A673 (cell line): Measurements from ENCODE around the gene OOEP. TPM values are rescaled to one million over a fixed set of nuclear protein-coding genes. Genes with fewer than 3 reads are reported as not detected.

ENCODE experiments used
- BruUV-seq: library from RNA; stranded (reverse); fragments of 400-500 nt; replicated peaks from 2 replicates; lab custom pipeline; 2021; lab: Mats Ljungman, UMichigan
- CTCF ChIA-PET: fragments of 300-600 bp; sonication (Branson Sonifier 250); formaldehyde crosslinking; loops from one replicate; lab custom pipeline; 2022; ENCODE audit warnings: antibody characterized with exemption; lab: Charles Lee
- POLR2A ChIA-PET: fragments of 300-600 bp; sonication (Branson Sonifier 250); formaldehyde crosslinking; loops from one replicate; lab custom pipeline; 2022; ENCODE audit warnings: antibody characterized with exemption; ENCODE audit not compliant: low non-redundant PET; lab: Charles Lee
- DNase-seq: peaks from one replicate; pipeline ENCODE4 v3.0.0-alpha.2; 2015; ENCODE audit warnings: low spot score
- H3K27ac ChIP-seq: fragments of 200-600 bp; sonication (generic); 2 replicates; pipeline ENCODE4 v1.5.1; 2016; ENCODE audit warnings: mixed run types, low read depth, mild to moderate bottlenecking, mixed read lengths, antibody characterized with exemption, low read length; ENCODE audit not compliant: poor library complexity, severe bottlenecking
- H3K27me3 ChIP-seq: fragments of 200-600 bp; sonication (generic); replicated peaks from 2 replicates; pipeline ENCODE4 v1.6.1; 2017; ENCODE audit warnings: mixed run types, low read depth, mild to moderate bottlenecking, mixed read lengths, antibody characterized with exemption, low read length; ENCODE audit not compliant: insufficient read depth, poor library complexity
- H3K36me3 ChIP-seq: fragments of 200-600 bp; sonication (generic); 2 replicates; pipeline ENCODE4 v1.6.1; 2016; ENCODE audit warnings: mixed run types, mild to moderate bottlenecking, mixed read lengths, antibody characterized with exemption, low read length; ENCODE audit not compliant: insufficient read depth, poor library complexity, severe bottlenecking
- H3K4me1 ChIP-seq: fragments of 200-600 bp; sonication (generic); 2 replicates; pipeline ENCODE4 v1.6.1; 2017; ENCODE audit warnings: mixed run types, mild to moderate bottlenecking, mixed read lengths, antibody characterized with exemption, low read length; ENCODE audit not compliant: insufficient read depth, poor library complexity, severe bottlenecking
- H3K4me3 ChIP-seq: fragments of 200-600 bp; sonication (generic); 2 replicates; pipeline ENCODE4 v1.5.1; 2016; ENCODE audit warnings: low read depth, mixed run types, mild to moderate bottlenecking, mixed read lengths, low read length; ENCODE audit not compliant: poor library complexity, severe bottlenecking
- H3K9me3 ChIP-seq: fragments of 200-600 bp; sonication (generic); 2 replicates; pipeline ENCODE4 v1.6.1; 2016; ENCODE audit warnings: mixed run types, low read depth, mild to moderate bottlenecking, mixed read lengths, antibody characterized with exemption, low read length; ENCODE audit not compliant: poor library complexity, severe bottlenecking
- CTCF ChIP-seq: fragments of 300-800, 200-600 bp; sonication (generic); conservative IDR thresholded peaks from 2 replicates; pipeline ENCODE4 v1.5.1; 2017; ENCODE audit warnings: low read depth, mild to moderate bottlenecking, antibody characterized with exemption, low read length, moderate library complexity, mixed read lengths
- EZH2 ChIP-seq: fragments of 200-600 bp; sonication (generic); IDR thresholded peaks from 2 replicates; pipeline ENCODE4 v1.6.1; 2017; ENCODE audit warnings: borderline replicate concordance, low read depth, mild to moderate bottlenecking, mixed read lengths, antibody characterized with exemption, low read length; ENCODE audit not compliant: poor library complexity, severe bottlenecking
- intact Hi-C: fragments of 100-400 bp; cut with micrococcal nuclease; formaldehyde crosslinking; loops from one replicate; pipeline ENCODE4 v1.10.0; 2022; ENCODE audit not compliant: unreplicated experiment
- total RNA-seq: library from RNA; stranded (reverse); gene quantifications from 2 replicates; pipeline ENCODE4 v1.2.3, GENCODE V29; 2021

OOEP gene
- total RNA-seq, 1 experiment from 2014 or later, result not detected

GRCh38 chr6:73323323-73323722 lies 46.4 kb downstream of the OOEP start:
- Histone ChIP-seq H3K36me3 (no peaks in the 10 kb centered on the region), H3K27me3 (no peaks in the 10 kb centered on the region), H3K4me3 (no peak overlapping the region), H3K9me3 (peaks cover 5% of the 10 kb centered on the region), H3K27ac (no peak overlapping the region), H3K4me1 (no peaks in the 10 kb centered on the region)
- ChIA-PET CTCF (no interaction called here), POLR2A (no interaction called here)
- DNase-seq, result no peak
- intact Hi-C loops, result loop anchor here (10.0 kb wide), 1 partner anchor 149 kb away; no protein-coding TSS in a partner anchor
- BruUV-seq, result no TSS peak
- no peak for TF ChIP-seq CTCF
- no peak for TF ChIP-seq EZH2

Other genes starting within 250 kb of the OOEP start
- gene KHDC1L, start 144.4 kb downstream of the OOEP start, total RNA-seq, result not detected in 2 replicates
- 11.1 TPM in 2 replicates for gene KHDC1, start 106.7 kb downstream of the OOEP start, total RNA-seq
- not detected in 2 replicates for gene DPPA5, start 15.6 kb downstream of the OOEP start, total RNA-seq
- gene KHDC3L, start 7.2 kb downstream of the OOEP start, total RNA-seq, result not detected in 2 replicates
- gene DDX43, start 24.9 kb upstream of the OOEP start, total RNA-seq, result not detected in 2 replicates
- gene CGAS, start 82.4 kb upstream of the OOEP start, total RNA-seq, result 4.2 and 4.6 TPM in 2 replicates
- 44.1 and 50.8 TPM in 2 replicates for gene MTO1, start 91.8 kb upstream of the OOEP start, total RNA-seq
- 9,320 and 9,713 TPM in 2 replicates for gene EEF1A1, start 151.1 kb upstream of the OOEP start, total RNA-seq